ENCODE data around the gene NRF1.

The NRF1 gene

DNA sequence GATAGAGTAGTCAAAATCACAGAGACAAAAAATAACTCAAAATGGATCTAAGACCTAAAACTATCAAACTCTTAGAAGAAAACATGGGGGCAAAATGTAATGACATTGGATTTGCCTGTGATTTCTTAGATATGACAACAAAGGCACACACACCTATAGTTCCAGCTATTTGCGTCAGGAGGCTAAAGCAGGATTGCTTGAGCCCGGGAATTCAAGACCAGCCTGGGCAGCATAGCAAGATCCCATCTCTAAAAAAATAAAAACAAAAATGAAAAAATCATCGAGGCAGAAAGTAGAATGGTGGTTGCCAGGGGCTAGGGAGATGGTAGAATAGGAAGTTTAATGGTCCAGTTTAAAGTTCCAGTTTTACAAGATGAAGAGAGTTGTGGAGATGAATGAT lies 113.3 kb downstream of the NRF1 start:
- DNase-seq (ENCODE audit: extremely low read depth in 1 of 2, low read depth in 1 of 2), result no peak

DNA sequence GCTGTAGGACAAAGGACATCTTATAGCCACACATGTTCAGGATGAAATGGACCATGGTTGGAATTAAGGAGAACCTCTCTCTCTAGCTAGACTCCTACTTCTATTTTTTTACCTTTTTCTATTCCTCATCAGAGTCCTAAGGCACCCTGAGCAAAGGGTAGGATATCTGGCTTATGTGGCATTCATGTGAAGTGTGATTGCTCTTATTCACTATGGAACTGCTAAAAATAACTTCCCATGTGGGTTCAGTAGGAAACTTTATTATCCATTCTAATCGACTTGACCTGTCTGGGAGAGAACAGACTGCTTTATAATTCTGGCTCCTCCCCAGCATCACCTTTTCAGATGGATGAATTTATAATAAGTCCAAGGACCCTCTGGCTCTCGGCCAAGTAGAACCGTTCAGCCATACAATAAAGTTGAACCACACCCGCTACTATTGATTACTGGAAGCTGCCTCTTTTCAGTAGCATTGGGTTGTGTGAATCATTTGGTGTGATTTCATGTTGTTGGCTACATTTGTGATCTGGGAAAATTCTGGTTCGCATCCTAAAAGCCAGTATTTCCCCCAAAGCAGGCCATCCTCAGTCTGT lies 117.5 kb downstream of the NRF1 start:
- DNase-seq (ENCODE audit: extremely low read depth in 1 of 2, low read depth in 1 of 2), result no peak

DNA sequence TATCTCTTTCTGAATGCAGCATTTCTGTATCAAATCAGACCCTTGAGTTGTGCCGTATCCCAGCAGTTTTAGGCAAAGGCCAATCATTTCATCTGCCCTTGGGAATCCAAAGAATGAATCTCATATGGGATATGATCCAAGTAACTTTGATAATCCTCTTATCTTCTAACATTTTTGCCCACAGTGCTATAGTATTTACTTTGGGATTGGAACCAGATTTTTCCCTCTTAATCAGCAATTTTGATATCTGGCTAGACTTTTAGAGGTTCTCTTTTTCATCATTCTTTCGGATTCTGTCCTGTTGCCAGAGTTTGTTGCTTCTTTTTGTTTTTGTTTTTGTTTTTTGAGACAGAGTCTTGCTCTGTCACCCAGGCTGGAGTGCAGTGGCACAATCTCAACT lies 118.0 kb downstream of the NRF1 start:
- DNase-seq (ENCODE audit: extremely low read depth in 1 of 2, low read depth in 1 of 2), result no peak

DNA sequence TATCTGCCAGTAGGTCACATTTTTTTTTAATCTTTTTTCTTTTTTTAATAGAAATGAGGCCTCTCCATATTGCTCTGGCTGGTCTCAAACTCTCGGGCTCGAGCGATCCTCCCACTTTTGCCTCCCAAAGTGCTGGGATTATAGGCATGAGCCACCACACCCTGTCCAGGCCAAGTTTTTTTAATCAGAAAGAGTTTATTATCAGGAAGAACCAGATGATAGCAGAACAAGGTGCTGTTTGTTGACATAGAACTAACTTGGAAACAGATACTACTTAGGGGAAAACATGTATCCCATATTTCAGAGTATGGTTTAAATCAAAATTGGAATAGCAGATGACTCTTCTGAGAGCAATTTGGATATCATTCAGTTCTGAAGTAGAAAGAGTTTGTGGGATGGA lies 118.6 kb downstream of the NRF1 start:
- no peak for DNase-seq (ENCODE audit: extremely low read depth in 1 of 2, low read depth in 1 of 2)

DNA sequence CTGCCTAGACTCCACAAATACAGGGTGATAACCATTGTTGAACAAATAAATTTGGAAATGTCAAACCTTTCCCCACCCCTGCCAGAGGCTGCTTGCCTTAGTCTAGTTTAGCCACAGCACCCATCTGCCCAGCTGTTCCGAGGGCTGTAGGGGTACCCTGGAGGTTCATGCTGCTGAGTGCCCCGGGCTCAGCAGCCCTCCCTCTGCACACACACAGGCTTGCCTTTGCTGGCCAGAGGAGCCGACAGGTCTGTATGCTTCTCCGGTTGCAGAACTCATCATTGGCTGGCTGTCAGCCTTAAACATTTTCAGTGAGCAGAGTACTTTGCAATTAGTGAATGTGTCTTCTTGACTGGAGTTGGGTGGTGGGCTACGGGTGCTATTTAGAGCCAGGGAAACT lies 122.9 kb downstream of the NRF1 start:
- no peak for DNase-seq (ENCODE audit: extremely low read depth in 1 of 2, low read depth in 1 of 2)

DNA sequence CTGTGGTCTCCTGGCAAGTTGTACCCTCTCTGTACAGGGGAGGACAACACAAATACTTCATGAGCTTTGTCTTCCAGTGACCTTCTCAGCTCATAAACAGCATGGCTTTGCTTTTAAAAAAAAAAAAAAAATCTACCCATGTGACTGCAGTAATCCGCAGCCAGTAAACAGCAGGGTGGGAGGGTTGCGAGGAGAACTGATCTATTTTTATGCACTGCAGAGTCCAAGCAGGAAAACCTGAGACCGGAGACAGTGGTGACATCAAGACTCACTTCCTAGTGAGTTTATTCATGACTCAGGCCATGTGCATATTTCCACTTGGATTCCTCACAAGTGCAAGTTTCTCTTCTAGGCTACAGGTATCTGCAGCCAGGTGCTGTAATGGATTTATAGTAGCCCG lies 127.9 kb downstream of the NRF1 start:
- DNase-seq (ENCODE audit: extremely low read depth in 1 of 2, low read depth in 1 of 2), result no peak

DNA sequence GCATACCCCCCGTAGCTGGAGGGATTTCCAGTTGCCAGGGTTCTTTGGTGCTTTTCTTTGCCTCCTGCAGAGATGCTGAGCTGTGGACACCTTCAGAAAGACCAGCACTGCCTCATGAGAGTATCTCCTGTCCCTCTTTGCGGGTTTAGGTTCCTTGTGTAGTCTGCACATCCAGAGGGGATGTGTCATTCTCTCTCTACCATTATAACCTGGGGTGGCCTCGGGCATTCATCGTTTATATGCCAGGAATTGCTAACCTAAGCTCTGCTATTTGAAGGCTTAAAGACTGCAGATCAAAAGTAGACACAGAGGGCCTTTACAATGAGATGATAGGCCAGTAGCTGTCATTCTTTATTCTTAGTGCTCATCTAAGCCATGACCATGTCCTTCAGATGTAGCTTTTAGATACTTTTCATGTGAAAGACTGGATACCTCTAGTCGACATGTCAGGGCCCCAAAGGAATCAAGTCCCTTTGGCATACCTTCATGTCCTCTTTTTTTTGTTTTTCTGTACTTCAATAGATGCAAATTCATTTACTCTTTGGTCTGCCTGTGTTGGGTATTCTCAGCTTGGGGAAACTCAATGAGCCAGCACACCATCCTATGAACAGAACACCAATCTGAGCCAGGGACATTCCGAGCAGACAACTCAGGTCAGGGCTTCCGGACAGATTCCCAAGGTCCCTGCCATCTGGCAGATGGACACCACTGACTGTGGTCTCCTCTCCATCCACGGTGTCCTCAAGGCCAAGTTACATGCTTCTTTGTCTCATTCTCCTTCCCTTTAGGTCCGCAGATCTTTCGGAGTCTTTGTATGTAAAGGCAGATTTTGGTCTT lies 129.3 kb downstream of the NRF1 start:
- DNase-seq (ENCODE audit: extremely low read depth in 1 of 2, low read depth in 1 of 2), result no peak

DNA sequence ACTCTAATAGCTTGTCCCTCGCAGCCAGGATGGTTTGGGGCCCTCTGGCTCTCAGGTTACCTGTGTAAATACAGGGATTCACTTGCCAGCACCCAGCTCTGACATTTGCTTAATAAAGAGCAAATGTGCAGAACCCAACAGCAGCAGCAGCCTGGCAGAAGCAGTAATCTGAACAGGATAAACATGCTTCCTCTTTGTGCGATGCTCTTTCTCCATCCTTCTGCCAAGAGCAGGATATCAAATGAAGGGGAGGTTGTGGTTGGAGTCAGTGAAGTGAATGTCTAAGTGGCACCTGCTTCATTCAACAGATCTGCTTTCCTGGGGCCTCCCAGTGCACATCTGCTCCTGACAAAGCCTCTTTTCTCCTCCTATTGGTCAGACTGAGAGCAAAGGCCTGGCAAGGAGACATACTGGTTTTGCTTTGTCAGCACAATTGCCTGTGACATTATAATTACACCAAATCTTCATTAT lies 130.3 kb downstream of the NRF1 start:
- DNase-seq (ENCODE audit: extremely low read depth in 1 of 2, low read depth in 1 of 2), result no peak

DNA sequence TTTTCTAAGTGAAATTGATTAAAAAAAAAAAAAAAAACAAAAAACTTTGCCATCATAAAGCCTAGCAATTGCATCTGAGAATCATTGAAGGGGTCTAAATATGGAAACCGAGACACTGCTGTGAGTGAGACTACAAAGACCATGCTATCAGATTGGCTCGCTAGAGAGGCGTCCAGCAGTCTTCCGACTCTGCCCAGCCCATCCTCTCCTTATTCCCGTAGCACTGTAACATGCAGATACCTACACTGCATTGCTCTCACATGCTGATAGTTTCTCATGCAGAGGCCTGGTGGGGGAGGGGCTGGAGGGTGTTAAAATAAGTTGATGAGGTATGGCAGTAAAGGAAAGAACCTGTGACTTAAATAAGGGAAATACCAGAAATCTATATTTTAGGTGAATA lies 130.7 kb downstream of the NRF1 start:
- DNase-seq (ENCODE audit: extremely low read depth in 1 of 2, low read depth in 1 of 2), result no peak

DNA sequence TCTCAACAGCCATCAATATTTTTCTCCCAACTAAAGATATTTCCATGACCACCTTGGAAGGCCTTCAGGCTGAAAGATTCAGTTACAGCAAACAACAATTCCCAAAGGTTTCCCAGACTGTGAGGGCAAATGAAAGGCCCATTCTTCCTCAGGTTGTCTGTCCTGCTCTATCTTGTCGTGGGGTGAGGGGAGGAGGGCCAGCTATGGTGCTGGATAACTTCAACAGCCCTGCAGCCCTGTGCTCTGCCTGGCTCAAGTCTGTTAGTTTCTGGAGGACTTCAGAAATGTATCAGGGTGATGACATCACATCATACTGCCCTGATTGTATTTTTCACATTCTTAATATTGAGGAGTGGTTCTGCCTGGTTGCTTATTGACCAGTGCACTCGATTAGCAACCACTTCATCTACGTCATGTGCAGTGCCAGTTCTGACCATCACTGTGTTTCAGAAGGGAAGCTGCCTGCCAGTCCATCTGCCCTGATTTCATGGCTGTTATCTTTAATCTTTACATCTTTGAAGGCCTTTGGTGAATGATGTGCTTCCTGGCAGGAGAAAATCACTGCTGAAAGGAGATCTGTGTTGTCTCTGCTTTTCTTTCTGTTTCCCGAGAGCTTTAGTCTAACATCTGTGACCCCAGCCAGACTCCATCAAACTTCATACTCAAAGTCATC lies 135.5 kb downstream of the NRF1 start:
- no peak for DNase-seq (ENCODE audit: extremely low read depth in 1 of 2, low read depth in 1 of 2)

DNA sequence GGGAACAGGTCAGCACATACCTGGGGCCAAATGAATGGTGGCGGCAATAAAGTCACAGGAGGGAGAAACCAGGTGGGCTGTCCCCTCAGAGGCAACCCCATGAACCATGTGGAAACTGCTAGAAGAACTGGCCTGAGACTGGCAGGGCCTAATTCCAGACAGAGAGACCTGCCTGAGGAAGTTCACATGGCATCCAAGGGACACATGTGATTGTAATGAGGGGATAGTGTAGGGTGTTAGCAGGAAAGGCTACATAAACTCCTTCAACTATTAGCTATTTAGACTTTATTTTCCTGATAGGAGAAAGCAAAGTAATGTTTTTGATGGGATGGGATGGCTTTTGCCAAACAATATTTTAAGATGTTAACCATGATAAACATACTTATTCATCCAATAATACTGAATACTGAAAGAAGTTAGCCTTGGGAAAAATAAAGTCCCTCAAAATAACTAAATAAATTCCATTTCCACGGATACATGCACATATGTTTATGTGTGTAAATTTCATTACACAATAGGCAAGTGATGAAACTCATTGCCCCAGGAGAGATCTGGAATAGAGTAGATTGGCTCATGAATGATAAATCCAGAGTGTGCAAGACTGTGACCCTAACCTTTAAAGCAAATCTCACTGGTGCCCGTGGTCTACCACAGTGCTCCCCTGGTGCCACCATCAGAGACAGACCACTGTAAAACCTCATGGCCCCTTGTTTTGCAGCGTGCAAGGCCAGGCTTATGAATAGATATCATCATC lies 137.0 kb downstream of the NRF1 start:
- no peak for DNase-seq (ENCODE audit: extremely low read depth in 1 of 2, low read depth in 1 of 2)

DNA sequence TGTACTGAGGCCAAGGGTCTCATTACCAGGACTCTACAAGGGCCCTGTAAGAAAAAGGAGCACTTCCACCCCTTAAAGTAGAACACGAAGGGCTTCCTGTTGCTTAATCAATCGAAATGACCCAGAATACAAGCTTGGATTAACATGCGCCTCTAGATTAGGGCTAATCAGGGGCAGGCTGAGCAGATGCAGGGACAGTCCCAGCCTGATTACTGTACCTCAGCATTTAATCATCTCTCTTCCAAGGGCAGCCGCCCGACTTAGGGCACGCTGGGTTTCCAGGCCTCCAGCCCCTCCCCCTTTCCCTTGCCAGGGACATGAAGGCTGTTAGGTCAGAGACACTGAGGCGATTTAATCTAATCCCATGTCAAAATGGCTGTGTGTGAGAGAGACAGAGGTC lies 138.6 kb downstream of the NRF1 start:
- DNase-seq (ENCODE audit: extremely low read depth in 1 of 2, low read depth in 1 of 2), result no peak

DNA sequence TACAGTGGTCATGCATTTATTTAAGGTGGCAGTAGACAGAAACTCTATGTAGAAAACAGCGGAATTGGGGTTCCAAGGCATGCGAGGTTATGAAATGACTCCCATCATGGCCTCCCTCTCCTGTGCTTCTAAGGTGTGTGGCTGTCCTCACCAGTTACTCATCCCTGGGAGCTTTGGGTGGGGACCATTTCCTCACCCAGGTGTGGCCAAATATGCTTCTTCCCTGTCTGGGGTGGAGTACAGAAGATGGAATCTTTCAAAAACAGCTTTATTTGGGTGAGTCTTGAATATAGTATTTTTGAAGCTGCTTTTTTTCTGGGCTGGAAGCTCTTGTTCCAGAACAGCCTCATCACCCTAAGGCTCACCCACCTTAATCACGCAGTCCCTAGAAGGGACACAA lies 139.0 kb downstream of the NRF1 start:
- no peak for DNase-seq (ENCODE audit: extremely low read depth in 1 of 2, low read depth in 1 of 2)

DNA sequence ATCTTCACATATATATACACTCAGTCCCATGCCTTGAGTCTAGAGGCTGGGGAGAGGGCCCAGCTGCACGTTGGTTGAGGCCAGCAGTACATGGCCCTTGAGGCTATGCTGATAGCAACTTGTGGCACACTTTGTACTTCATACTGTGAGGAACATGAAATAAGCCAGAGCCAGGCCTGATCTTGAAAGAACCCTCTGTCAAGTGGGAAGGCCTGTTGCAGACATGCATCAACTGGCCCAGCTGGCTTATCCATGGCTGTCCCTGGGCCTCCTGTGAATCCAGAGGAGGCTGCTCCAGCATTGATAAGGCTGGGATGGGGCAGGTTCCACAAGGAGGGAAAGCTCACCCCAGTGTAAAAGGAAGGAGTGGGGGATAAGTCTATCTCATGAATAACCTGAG lies 140.4 kb downstream of the NRF1 start:
- DNase-seq (ENCODE audit: extremely low read depth in 1 of 2, low read depth in 1 of 2), result no peak

DNA sequence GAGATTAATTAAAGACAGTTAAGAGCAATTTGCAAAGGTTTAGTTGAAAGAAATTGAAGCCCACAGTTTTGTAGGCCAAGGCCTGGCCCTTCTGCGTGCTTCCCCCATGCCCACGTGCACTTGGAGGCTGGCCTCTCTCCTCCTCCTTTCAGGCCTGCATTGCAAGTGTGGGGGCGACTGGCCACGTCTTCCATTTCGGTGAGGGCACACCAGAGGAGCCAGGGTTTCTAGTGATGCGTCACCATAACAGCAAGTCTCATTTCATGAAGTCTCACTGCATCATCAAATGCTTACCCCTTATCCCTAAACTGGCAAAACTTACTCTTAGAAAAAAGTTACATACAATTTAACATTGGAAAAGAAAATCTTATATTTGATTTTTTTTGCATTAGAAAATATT lies 141.2 kb downstream of the NRF1 start:
- DNase-seq (ENCODE audit: extremely low read depth in 1 of 2, low read depth in 1 of 2), result peak in 1 of 2 donors; percentile 22

DNA sequence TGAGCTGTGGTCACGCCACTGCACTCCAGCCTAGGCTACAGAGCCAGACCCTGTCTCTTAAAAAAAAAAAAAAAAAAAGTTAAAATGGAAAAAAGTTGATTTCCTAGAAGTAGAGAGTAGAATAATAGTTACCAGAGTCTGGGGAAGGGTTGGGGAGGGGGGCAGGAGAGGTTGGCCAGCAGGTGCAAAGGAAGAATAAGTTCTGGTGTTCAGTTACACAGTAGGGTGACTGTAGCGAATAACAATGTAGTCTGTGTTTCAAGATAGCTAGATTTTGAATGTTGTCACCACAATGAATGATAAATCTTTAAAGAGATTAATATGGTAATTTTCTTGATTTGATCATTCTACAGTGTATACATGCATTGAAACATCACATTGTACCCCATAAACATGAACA lies 142.9 kb downstream of the NRF1 start:
- no peak for DNase-seq (ENCODE audit: extremely low read depth in 1 of 2, low read depth in 1 of 2)

DNA sequence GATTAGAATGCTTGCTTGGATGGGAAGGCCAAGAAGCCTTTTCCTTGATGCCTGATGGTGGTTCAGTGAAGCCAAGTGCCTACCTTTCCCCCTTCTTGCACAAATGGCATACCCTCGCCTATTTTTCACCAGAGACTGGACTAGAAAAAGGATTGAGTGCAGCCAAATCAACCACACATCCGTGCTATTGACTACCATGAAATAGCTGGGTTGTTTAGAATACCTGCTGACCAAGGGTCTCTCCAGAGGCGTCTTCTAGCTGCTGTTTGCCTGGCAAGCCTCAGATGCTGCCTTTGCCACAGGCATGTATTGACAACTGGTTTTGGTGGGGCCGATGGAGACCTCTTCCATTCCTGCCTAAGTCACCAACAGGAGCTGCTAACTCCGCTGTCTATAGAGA lies 146.5 kb downstream of the NRF1 start:
- no peak for DNase-seq (ENCODE audit: extremely low read depth in 1 of 2, low read depth in 1 of 2)

DNA sequence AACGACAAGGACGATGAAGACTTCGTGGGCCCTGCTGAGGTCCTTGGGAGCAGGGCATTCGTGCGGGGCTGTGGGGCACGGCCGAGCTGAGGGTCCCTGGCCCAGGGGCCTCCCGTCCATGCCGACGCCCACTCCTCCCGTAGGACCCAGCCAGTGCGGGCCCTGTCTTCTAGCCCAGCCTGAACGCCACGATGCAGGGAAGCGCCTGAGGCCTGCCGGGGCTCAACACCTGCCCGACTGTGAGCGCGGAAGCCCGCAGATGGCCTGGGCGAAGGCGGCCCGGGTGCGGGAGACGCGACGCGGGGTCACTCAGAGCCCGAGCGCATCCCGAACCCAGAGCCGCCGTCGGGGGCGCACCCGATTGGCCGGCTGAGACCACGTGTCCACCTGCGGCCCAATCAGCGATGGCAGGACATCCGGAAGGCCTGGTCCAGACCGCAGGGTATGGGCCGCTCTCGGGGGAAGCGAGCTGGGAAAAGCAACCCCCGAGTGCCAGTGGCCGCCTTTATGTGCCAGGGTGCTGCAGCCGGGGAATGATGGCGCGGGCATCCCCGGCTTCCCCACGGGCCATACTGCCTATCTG lies 151.0 kb downstream of the NRF1 start:
- DNase-seq (ENCODE audit: extremely low read depth in 1 of 2, low read depth in 1 of 2), result no peak

DNA sequence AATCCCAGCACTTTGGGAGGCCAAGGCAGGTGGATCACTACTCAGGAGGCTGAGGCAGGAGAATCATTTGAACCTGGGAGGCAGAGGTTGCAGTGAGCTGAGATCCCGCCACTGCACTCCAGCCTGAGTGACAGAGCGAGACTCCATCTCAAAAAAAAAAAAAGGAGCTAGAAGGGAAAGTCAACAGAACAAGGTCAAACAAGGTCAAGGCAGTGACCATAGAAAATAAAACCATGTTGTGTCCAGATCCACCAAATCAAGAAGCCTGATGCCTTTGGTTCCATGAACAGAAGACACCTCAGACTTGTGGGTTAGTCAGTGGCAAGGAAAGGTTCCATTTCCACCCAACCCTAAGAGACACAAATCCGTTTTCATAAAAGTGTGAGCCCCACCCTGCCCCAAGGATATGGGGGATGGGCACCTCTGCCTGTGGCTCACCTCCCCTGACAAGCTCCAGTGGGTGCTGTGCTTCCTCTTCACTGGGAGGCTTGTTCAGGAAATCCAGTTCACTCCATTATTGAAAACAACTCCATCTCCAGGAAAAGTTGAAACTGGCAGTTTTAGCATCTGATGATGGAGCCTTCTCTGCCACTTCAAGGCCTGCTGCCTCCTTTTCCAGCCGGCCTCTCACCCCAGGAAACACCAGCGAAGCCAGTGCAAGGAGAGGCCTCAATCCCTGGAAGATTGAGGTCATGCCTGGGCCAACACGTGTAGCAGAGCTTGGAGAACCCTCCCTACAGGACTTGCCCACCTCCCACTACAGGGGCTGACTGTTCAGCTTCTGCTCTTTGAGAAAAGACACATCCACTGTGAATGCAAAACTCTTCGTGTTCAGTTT lies 152.9 kb downstream of the NRF1 start:
- no peak for DNase-seq (ENCODE audit: extremely low read depth in 1 of 2, low read depth in 1 of 2)

DNA sequence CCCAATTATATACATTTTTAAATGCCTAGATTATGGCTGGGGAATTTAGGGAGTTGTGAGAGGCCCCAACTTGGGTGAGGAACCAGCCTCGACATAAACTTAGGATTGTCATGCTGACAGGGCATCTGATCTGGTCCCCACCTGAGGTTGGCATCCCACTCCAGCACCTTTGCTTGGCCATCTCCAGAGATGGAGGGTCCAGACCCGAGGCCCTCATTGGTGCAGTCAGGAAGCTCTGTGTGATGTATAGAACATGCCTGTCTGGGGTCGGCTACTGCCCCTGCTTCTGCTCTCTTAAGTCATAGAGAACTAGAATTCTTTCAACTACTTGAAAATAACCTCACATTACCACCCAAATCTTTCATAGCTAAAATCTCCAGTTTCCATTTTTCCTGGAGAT lies 153.8 kb downstream of the NRF1 start:
- no peak for DNase-seq (ENCODE audit: extremely low read depth in 1 of 2, low read depth in 1 of 2)
